Activated CD8-positive, alpha-beta memory T cell treated with anti-CD3 and anti-CD28 coated beads, Interleukin-2, amount 50 U/mL, for 24 hours (primary cell): ENCODE measurements around the gene SYT3.
A peak's percentile ranks its signal among the peaks of the same experiment; 100 is the strongest.

Source experiments
- DNase-seq: peaks from one replicate; pipeline ENCODE4 v3.0.0-alpha.2; 2020; ENCODE audit errors: extremely low read depth

Gene SYT3

DNA sequence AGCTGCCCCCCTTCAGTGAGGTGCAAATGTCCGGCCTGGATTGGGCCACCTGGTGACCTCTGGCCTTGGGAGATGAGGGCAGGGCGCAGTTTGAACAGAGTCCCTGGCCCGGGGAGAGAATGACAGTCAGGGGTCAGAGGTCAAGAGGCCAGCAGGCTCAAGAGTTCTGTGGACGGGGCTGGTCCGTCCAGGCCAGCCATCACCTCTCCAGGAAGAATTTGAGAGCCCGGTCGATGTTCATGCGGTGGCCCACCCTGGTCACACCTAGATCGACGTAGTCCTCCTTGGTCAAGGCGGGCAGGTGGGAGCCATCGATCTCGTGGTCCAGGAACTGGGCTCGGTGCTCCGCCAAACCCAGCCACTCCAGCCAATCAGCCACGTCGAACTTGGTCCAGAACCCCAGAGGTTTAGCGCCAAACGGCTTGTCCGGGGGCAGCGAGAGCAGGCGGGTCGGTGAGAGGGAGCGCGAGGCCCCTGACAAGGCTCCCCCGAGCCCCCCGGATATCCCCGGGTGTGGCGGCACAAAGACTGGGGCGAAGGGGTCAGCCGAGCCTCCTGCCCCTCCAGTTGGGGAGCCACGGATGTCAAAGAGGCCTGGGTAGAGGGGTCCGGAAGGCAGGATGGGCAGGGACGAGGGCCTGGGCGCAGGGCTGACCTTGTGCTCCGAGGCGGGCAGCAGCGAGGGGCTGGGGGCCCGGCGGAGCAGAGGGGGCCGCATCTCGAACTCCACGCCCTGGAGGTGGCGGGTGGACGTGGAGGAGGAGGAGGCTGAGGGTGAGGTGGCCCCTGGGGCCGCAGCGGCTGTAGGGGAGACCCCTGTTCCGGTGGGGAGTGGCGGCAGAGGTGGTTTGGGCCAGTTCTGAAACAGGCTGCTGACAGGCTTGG is 22.3 kb upstream of the SYT3 start:
- DNase-seq: no peak

- DNase-seq: no peak
These were observed 21.3 kb upstream of the SYT3 start for GRCh38 chr19:50661023-50661422.

DNA sequence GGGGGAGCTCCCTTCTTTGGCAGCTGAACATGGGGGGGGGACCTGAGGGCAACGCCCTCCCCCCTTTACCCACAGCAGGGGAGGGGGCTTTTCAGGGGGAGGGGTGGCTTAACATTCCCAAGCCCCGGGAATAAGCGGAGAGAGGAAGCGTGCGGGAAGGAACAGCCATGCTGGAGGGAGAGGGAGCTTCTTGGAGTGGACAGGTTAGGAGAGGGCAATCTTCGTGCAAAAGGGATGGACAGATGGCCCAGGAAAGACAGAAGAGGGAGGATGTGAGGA is 20.3 kb upstream of the SYT3 start:
- no peak for DNase-seq

GRCh38 chr19:50659318-50660087 is 19.8 kb upstream of the SYT3 start:
- DNase-seq: no peak

DNA sequence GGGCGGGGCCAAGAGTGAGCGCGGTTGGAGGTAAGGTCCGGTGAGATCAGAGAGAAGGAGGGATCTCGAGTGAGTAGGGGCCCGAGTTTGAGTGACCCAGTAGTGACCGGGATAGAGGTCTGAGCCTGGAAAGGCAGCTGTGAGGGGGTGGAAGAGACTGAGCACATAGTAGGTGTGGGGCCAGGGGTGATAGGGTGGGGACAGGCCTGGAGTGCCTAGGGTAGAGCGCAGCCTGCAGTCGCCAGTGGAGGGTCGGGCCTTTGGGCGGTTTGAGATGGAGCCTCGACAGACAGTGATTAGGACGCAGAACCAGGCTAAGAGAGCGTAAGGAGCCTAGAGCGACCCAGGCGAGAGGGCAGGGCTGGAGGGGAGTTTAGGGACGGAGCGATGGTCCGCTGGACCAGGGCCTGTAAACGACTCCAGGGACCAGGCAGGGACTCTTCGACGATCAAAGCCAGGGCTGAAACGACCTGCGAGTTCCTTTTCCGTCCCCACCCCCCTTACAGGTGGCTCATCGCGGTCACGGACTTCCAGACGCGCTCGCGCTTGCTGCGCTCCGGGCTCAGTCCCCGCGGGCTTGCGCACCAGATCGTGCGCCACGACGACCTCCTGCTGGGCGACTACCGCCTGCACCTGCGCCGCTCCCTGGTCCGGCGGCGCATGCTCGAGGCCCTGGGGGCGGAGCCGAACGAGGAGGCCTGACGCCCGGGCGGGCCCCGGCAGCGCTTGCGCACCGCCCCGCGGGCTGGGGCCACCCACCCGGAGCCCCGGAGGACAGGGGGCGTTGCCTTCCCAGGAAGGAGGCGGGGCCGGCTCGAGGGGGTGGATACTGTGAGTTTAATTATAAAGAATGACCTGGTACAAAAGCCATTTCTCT is 19.0 kb upstream of the SYT3 start:
- no peak for DNase-seq

- DNase-seq: peak; percentile 69
These were observed 18.2 kb upstream of the SYT3 start for GRCh38 chr19:50657712-50658440.

DNA sequence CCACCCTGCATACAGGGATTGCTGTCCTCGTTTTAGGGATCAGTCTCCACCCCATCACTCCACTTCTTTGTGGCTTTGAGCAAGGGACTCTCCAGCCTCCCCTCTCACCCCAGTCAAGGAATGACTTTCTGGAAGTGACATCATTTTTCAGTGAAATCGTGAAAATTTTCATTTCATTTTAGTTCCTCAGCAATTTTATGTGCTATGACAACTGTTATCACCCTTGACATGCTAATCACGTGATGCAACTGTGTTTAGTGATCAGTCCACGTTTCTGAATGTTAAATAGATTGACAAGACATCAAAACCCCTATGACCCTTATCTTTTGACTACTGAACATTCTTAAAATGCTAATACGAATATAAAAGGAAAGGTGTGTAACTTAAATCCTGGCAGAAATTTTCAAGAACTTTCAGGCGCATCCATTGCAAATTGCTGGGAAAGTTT is 17.6 kb upstream of the SYT3 start:
- no peak for DNase-seq

DNA sequence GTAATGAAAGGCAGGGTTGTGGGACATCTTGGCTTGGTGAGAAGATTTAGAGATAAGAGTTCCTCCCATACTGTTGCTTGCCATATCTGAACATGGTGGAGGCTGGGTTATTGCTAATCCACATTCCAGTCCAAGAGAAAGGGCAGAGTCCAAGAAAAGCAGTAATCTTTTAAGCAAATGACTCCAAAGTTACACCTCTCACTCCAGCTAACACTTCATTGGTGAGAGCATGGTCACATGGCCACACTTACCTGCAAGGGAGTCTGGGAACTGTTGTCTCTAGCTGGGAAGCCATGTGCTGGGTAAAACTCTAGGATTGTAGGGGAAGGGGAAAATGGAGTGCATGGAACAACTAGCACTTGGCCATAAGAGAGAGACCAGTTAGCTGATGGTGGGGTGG is 15.2 kb upstream of the SYT3 start:
- no peak for DNase-seq

- no peak for DNase-seq
These were observed 13.0 kb upstream of the SYT3 start for GRCh38 chr19:50652722-50653121.

DNA sequence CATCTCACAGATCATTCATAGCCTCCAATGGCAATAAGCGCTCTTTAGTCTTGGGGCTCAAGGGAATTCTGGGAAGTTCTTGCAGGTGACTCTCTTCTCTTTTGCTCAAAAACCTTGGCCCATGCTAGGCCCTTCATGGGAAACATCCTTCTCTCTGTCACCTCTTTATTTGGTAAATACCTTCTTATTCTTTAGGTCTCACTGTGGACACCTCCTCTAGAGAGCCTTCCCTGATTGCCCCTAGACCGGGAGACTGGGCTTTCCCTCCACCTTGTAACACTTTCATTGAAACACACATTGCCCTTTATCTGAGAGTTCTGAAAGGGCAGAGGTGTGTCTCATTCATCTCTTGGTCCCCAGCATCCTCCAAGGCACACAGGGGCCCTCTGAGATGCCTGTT is 11.5 kb upstream of the SYT3 start:
- no peak for DNase-seq

DNA sequence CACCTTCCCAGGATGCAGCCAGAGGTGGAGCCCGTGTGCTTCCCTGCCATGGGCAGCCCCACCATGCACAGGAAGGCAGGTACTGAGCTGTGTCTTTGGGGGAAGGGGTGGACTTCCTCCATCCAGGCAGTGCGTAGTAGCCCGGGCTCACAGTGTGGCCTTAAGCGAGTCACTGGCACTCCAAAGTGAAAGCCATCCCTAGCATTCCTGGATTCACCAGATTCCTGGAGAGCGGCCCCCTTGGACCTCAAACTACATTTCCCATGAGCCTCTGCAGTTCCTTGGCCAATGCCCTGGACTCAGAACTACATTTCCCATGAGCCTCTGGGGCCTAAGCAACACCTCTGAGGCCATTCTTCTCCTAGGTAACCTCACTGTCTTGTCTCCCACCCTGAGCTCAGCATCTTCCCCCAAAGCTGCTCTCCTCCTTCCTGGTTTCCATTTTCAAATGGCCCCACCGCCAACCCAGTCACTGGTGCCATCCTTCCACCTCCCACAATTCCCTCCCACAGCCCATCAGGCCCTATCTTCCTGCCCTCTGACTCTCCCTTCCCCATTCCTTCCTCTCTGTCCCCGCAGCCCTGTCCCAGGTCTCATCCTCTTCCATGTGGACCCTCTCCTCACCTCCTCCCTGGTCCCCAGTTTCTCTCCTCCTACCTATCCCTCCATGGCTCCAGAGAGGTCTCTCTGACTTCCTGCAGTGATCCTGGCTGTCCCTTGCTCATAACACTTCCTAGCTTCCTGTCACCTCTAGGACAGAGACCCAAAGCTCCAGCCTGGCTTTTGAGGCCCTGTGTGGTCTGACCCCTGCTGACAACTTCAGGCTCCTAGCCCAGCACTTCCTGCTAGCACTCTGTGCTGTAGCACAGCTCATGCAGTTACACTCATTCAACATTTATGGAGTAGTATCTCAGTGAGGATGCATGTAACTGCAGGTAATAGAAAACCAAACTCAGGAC is 10.0 kb upstream of the SYT3 start, which contains the start of gene C19orf81:
C19orf81 (plus strand) TSS at position 13 of the 959 bp plus-strand sequence; CDS start at position 13, 0 bp downstream.
- DNase-seq: no peak

GRCh38 chr19:50648659-50649058 is 9.0 kb upstream of the SYT3 start:
- DNase-seq: no peak

DNA sequence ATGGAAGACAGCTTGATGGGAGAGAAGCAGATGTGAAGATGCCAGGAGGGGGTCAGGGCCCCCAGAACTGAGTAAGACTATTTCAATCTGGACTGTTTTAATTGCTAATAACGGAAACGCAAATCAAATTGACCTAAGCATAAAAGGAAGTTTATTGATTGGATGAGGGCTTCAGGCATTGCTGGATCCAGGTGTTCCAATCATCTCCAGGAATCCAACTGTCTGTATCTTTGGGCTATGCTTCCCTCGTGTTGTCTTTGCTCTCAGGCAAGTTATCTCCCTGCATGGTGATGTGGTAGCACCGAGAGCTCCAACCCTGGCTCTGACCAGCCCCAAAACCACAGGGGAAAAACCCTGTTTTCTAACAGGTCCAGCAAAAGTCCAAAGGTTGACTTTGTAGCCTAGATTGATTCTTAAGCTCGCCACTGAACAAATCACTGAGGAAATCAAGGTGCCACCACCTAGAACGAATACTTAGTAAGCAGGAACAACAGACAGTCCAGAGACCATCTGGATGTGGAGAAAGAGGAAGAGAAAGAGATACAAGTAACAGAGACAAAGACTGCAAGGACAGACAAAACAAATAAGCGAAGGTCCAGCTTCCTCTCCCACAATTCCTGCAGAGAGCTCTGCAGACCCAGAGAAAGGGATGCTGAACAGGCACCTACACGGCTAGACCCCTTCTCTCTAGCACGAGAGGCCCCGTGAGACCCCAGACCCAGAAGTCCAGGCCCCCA is 8.4 kb upstream of the SYT3 start:
- no peak for DNase-seq

- DNase-seq: no peak
These were observed 6.6 kb upstream of the SYT3 start for GRCh38 chr19:50646074-50646807.

GRCh38 chr19:50645107-50645506 is 5.4 kb upstream of the SYT3 start:
- no peak for DNase-seq

DNA sequence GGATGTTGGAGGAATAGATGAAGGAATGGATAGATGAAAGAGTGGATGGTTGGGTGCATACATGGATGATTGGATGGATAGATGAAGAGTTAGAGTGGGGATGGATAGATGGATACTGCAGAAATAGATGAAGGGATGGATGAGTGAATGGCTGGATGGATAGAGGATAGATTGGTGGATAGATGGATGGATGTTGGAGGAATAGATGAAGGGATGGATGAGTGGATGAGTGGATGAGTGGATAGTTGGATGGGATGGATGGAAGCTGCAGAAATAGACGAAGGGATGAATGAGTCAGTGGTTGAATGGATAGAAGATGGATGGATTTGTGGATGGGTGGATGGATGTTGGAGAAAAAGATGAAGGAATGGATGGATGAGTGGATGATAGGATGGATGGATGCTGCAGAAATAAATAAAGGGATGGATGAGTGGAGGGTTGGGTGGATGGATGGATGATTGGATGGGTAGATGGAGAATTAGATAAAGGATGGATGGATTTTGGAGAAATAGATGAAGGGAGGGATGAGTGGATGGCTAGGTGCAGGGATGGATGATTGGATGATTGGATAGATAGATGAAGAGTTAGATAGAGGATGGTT is 4.7 kb upstream of the SYT3 start:
- DNase-seq: no peak

DNA sequence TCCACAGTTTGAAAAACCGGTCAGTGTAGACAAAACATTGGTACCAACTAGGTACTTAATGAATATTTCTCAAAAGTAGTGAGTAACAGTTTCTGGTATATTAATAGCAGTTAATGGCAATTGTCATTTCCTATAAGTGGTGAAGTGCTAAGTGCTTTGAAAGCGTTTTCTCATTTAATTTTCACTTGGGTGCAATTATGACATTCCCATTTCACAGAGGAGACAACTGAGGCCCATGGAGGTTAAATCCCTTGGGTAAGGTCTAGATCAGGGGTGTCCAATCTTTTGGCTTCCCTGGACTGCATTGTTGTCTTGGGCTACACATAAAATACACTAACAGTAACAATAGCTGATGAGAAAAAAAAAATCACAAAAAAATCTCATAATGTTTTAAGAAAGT is 687 bp upstream of the SYT3 start:
- no peak for DNase-seq

DNA sequence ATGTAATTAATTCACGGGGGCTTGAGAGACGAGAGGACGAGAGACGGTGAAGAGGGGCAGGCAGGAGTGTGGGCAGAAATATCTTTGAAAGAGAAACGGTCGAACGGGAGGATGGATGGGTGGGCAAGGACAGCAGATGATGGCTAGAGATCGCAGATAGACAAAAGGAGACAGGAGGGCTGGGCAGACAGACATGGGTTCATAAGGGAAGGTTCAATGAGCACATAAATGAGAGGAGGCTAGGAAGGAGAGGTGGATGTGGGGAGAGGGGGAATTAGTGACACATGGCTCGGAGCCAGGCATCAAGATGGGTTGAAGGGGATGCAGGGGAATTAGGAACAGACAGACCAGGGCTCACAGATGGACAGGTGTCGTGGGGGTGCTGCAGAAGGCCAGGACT is 1.1 kb downstream of the SYT3 start:
- DNase-seq: no peak
